NCI-H226 (cell line): ENCODE results near the gene CREB3L1.

Source experiments
- DNase-seq: peaks from one replicate; pipeline ENCODE4 v3.0.0-alpha.2; 2015

CREB3L1 gene

DNA sequence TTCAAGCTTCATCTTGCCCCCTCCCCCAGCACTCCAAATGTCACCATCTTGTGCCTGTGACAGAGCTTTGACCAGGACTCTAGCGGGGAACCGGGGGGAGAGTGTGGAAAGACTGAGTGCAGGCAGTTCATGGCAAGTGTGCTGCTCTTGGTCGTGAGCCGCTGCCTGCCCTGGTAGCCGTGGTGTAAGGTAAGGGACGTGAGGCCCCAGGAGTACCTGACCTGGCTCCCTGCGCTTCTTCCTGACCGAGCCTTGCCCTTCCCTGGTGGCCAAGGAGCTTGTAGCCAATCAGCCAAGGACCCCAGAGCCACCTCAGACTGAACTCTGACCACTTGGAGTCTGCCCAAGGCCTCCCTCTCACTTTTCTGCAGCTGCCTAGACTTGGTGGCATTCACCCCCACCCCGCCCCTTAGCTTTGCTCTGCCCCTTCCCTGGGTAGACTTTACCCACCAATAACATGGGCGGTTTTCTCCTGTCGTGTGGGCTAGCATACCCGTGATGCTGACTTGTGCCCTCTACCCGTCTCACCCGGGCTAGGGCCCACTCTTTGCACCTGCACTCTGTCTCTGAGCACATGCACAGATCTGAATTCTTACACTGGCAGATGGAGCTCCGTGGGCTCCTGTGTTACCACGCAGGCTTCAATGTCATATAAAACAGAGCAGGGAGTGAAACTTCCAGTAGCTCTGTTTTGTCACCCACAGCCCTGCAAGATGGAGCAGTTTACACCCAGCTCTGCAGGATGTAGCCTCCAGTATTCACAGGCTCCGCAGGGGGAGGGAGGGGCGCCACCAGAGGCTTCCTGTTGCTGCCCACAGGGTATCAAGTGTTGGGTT is 71.3 kb downstream of the CREB3L1 start:
- no peak for DNase-seq

- no peak for DNase-seq
Measured at GRCh38 chr11:46350695-46351094, 73.2 kb downstream of the CREB3L1 start.

GRCh38 chr11:46351148-46351547 is 73.7 kb downstream of the CREB3L1 start:
- DNase-seq, result no peak

GRCh38 chr11:46351606-46352005 is 74.1 kb downstream of the CREB3L1 start:
- no peak for DNase-seq

DNA sequence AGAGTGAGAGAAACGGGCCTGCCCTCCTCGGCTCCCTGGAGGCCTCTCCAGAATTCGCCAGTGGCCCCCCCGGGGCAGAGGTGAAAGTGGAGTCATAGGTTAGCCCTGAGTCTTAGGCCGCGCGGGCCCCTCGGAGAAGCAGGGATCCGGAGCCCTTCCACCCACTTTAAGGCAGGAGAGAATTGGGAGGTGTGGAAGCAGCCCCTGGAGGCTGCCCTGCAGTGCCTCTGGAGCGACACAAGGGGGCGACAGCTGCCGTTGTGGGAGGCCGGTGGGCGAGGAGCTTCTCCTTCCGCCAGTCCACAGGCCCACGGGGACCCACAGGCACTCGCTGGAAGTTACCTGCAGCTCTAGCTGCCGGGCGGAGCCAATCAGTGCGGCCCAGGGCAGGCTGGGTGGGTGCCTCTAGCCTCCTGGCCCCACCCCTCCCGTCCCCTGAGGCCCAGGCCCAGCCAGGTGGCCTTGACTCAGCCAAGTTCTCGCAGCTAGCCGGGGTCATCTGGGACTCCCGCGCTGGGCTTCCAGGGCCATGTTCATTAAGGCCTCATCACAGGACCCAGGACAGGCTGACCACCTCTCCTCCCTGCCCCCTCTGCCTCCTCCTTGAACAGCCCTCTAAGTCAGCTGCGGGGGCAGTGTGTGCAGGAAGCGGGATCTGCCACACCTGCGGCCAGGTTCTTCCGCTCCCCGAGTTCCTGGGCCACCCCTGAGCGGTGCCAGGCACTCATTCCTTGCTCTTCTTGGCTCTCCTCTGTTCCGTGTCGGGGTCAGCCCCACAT is 74.8 kb downstream of the CREB3L1 start:
- DNase-seq, result no peak

DNA sequence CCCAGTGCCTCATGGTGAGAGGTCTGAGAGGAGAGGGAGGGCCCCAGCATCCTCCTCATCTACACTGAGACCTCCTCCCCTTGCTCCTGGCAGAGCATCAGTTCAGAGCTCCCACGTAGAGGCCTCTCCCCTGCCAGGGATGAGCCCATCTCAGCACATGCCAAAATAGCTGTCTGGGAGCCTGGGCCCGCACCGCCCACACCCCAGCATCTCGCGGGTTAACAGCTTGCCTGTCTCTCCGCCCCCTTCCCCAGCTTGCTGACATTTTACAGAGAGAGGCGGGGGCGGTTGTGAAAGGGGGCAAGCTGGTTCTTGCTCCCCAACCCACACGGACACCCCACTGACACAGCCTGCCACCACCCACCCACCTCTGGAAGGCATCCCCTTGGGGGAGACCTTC is 76.2 kb downstream of the CREB3L1 start:
- no peak for DNase-seq

- DNase-seq, result peak; percentile 96
Measured at GRCh38 chr11:46356924-46357482, 79.5 kb downstream of the CREB3L1 start.

GRCh38 chr11:46357483-46357936 is 80.0 kb downstream of the CREB3L1 start:
- peak; percentile 96 for DNase-seq

DNA sequence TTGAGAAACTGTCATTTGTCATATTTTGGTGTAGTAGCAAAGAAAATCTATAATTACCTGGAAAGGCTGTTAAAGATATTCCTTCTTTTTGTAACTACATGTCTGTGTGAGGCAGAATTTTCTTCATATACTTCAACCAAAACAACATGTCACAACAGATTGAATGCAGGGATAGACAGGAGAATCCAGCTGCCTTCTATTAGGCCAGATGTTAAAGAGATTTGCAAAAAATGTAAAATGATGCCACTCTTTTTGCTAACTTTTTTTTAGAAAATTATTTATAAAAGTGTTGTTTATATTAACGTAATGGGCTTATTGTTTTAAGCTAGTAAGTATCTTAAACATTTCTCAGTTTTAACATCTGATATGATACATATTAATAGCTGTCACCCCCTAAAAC is 82.5 kb downstream of the CREB3L1 start:
- DNase-seq, result no peak

- no peak for DNase-seq
Measured at GRCh38 chr11:46360878-46361277, 83.4 kb downstream of the CREB3L1 start.

DNA sequence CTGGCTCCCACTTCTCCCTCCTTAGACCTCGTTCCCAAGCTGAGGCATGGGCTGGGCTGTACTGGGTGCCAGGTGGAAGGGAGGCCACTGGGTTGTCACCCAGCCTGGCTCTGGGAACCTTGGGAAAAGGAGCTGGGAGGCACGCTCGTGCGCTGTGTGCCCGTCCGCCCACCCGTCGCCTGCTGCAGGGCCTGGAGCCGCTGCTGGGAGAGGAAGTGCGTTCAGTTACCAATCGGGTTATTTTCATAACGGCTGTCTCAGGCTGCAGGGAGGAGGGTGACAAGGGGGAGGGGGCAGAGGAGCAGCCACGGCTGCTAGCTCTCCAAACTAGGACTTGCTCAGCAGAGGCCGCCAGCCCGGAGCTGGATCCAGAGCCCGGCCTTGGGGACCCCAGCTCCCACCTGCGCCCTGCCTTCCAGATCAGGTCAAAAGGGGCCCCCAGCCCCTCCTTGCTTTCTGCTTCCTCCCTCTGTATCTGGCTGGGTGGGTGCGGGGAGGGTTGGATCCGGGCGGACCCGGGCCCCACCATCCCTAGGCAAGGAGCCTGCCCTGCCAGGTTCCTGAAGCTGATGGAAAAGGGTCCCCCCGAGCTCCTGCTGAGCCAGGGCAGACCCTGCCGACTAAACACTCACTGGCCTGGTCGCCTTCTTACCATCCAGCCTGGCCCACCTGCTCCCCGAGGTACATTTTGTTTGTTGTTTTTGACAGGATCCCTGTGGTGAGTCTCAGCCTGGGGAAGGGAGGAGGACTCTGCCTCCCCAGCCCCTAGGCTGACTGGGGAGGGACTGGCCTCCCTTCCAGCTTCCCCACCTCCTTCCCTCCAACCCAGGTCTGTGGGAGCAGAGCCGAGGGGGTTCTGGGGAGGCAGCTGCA is 84.1 kb downstream of the CREB3L1 start:
- DNase-seq, result no peak

DNA sequence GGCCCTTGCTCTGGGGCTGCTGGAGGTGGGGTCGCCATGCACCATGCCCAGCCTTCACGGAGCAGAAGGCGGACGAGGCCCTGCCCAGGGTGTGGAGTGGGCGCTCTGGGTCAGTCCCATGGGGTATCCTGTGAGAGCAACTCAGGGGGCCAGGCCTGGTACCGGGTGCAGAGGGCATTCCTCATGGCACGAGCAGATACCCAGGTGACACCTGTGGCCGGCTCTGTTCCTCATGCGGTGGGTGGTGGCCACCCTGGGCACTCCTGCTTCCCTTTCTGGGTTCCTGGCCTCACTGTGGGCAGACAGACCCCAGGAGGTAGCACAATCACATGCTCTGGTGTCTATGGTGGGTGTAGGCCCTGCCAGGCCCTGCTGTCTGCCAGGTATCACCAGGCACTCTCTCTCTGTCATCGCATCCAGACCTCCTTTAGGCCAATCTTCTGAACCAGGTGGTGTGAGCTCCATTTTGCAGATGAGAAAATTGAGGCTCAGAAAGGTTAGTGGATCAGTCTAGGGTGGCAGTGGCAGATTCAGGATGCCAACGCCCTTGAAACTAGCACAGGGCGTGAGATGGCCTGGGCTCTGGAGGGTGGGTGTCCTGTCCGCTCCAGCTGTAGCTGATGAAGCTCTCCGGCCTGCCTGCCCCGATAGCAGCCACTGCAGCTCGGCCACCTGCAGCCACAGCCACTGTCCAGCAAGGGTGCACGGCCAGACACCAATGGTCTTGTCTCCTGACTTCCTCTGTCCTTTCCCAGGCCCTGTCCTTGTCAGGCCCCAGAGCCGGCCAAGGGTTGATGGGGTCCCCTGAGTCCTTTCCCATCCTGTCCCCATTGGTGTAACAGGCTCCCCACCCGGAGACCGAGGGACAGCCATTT is 84.9 kb downstream of the CREB3L1 start:
- no peak for DNase-seq

DNA sequence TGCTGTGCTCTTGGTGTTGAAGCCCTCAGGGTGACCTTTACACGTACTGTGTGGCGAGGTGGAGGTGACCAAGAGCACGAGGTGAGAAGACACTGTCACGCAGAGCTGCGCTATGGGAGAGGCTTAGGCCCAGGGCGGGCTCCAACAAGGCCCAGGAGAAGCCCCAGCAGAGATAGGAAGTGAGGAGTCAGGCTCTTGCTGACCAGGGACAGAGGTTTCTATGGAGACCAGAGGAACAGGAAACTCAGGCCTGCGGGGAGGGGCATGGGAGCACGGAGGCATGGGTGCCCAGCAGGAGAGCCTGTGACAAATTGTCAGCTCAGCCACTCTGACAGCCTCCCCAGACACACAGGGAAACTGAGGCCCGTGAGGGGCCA is 85.6 kb downstream of the CREB3L1 start:
- DNase-seq, result peak; percentile 62

- DNase-seq, result no peak
Measured at GRCh38 chr11:46363455-46364005, 86.1 kb downstream of the CREB3L1 start.

GRCh38 chr11:46364056-46364455 is 86.6 kb downstream of the CREB3L1 start:
- DNase-seq, result no peak

GRCh38 chr11:46364791-46365190 is 87.3 kb downstream of the CREB3L1 start:
- DNase-seq, result no peak

- DNase-seq, result no peak
Measured at GRCh38 chr11:46366260-46366659, 88.8 kb downstream of the CREB3L1 start.

- no peak for DNase-seq
Measured at GRCh38 chr11:46366661-46367161, 89.2 kb downstream of the CREB3L1 start.

DNA sequence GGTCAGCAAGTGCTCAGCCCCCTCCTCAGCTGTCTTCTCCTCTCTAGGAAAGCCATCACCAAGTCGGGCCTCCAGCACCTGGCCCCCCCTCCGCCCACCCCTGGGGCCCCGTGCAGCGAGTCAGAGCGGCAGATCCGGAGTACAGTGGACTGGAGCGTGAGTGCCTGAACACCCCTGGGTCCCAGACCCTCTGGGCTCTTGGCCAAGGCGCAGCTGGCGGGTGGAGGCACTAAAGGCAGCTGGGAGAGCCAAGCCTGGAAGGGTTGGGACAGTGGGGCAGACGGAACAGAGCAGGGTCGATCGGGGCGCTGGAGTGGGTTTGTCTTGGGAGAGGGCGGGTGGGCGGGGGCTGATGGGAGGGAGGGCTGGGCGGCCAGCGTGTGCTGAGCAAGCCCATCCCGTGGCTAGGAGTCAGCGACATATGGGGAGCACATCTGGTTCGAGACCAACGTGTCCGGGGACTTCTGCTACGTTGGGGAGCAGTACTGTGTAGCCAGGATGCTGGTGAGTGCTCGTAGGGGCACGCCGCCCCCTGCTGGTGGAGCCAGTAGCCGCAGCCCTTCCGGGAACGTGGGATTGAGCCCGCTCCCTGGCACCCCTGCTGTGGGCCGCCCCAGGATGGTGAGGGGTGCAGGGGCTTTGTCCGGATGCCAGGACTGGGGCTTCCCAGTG is 89.9 kb downstream of the CREB3L1 start:
- no peak for DNase-seq

- DNase-seq, result no peak
Measured at GRCh38 chr11:46367916-46368267, 90.4 kb downstream of the CREB3L1 start.
